Middle frontal gyrus (tissue), 1 donor: ENCODE data around the gene RPS6KA3.
A peak's percentile ranks its signal among the peaks of the same experiment; 100 is the strongest.

ENCODE experiments used
- DNase-seq: peaks from one replicate; pipeline ENCODE4 v3.0.0-alpha.2; 2015; ENCODE audit warnings: low spot score; ENCODE audit errors: extremely low spot score

RPS6KA3 gene

GRCh38 chrX:20266810-20267606 is at the start of gene RPS6KA3:
TSS of gene RPS6KA3 (minus strand) at chrX:20266909. CDS start at chrX:20266632, 277 bp downstream.
- peak; percentile 37 for DNase-seq

GRCh38 chrX:20315140-20315539 is 48.4 kb upstream of the RPS6KA3 start:
- DNase-seq: no peak

DNA sequence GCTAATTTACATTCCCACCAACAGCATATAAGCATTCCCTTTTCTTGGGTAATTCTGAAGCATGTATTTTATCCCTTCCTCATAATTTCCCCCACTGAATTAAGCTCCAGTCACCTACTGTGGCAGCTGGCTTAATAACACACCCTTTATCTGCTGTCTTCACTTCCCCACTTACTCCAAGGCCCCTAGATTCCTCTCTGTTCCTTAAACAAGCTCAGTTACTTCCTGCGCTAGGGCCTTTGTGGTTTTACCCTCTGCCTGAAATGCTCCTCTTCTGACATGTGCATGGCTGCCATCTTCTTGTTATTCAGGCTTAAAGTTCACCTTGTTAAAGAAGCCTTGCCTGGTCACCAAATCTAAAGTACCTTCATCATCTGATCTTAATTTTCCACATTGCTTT is 47.2 kb upstream of the RPS6KA3 start:
- no peak for DNase-seq

DNA sequence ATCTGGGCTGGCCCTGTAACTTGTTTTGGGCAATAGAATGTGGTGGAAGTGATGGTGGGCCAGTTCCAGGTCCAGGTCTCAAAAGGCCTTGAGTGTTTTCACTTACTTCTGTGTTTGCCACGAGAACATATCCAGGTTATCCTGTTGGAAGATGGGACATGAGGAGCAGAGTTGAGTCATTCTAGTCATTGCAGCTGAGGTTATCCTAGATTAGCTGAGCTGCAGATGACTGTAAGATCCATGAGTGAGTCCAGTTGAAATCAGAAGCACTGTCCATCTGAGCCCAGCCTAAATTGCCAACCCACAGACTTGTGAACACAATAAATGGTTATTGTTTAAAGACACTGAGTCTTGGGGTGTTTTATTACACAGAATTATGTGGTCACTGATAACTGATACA is 45.3 kb upstream of the RPS6KA3 start:
- DNase-seq: no peak

- no peak for DNase-seq
Observed at GRCh38 chrX:20311505-20311904, 44.8 kb upstream of the RPS6KA3 start.

DNA sequence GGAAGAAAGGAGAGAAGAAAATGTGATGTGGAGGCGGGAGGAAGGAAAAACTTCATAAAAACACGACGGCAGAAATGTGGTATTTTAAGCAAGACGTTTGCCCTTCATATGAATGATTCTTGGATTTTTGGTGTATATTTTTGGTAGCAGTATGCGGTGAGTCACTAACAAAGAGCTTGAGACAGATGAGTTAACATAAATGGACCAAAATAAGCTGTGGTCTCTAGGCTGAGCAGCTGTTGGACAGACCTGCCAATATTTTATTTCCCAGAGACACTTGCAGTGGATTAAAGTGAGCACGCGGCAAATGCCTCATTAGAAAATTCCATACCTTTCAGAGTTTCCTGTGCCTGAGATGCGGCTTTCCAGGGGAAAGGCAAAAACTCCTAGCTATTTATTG is 43.1 kb upstream of the RPS6KA3 start:
- no peak for DNase-seq

DNA sequence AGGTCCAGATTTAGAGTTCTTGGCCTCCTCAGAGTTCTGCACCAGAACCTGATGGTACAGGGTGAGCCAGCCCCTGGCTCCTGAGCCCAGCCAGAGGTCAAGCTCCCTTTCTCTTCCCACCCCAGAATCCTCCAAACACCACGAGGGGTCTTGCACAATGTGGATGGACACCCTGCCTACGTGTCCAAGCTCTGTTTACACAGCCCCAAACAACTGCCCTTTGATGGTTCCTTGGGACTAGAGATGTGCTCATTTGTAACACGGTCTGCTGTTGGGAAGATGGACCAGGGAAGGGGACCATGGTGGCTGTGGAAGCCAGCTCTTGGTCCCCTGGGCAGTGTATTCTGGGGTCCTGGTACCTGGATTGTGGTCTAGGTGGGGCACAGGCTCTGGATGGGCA is 40.0 kb upstream of the RPS6KA3 start:
- DNase-seq: no peak

DNA sequence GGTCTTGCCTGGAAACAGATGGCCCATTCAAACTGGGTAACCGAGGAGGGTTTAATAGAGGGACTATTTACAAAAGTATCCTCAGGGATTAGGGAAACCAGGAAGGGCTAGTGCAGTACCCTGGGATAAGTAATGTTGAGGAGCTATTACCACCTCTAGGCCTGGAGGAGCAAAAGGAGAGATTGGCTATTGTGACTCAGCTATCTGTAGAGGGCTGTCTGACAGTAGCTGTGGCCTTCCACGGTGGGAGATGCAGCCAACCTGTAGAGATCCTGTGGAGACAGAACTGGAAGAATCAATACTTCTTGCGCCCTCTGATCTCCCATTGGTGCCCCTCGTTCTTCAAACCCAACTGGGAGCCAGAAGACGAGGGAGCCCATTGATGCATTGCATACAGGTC is 34.1 kb upstream of the RPS6KA3 start:
- no peak for DNase-seq

DNA sequence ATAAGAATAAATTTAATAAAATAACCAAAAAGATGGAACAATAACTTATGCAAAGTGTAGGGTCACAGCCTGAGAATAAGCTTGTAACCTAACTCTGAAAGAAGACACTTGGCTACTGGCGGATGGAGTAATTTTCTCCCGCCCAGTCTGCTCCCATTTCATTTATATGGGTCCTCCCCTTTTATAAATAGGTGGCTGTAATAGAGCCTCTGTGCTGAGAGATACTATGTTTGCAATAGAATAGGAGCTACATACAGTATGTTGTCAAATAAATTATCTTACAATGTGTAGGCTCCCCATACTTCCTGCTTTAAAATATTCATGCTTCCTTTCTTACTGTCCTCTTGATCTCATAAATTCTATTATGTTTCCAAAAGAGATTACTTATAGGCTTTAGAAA is 28.2 kb upstream of the RPS6KA3 start:
- no peak for DNase-seq

DNA sequence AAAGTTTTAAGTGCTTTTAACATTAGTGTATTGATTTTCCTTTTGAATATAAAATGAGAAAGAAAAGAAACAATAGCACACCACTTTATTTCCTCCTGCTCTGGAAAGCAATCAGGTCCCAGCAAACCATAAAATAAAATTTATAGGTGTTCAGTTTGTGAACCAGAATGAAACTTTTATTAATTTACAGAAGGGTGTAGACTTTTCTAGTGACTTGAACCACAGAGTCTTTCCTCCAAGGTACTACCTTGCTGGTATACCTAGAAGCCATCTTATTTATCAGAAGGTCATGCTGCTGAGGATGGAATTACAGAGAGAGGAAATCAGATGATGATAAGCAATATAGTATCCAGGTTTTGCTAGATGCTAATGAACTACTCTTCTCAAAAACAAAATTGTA is 27.6 kb upstream of the RPS6KA3 start:
- no peak for DNase-seq

- DNase-seq: no peak
Observed at GRCh38 chrX:20285511-20285910, 18.8 kb upstream of the RPS6KA3 start.

DNA sequence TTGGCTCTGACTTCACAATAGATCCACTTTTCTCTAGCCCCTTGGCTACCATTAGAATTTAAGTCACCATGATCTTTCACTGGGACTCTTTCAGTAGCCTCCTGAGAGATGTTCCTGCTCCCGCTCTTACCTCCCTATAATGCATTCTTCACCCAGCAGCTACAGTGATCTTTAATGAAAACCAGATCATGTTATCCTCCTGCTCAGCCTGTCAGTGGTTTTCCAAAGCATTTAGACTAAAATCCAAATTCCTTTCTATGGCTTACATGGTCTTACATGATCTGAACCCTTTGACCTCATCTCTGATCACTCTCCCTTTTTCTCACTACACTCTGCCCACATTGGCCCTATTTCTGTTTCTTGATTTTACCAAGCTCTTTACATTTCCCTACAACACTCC is 18.3 kb upstream of the RPS6KA3 start:
- no peak for DNase-seq

- DNase-seq: no peak
Observed at GRCh38 chrX:20284444-20284843, 17.7 kb upstream of the RPS6KA3 start.

DNA sequence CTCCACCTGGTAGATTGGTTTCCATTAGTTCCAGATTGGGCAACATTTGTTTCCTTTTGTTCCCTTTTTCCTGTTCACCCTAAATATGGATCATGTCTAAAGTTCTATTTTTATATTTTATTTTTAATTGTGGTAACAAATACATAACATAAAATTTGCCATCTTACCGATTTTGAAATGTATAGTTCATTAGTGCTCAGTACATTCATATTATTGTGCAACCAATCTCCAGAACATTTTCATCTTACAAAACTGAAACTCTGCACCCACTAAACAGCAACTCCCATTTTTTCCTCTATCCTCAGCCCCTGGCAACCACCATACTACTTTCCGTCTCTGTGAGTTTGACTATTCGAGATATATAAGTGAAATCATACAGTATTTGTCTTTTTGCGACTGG is 14.2 kb upstream of the RPS6KA3 start:
- no peak for DNase-seq

GRCh38 chrX:20274121-20274520 is 7.4 kb upstream of the RPS6KA3 start:
- no peak for DNase-seq

GRCh38 chrX:20271730-20272129 is 5.0 kb upstream of the RPS6KA3 start:
- no peak for DNase-seq

DNA sequence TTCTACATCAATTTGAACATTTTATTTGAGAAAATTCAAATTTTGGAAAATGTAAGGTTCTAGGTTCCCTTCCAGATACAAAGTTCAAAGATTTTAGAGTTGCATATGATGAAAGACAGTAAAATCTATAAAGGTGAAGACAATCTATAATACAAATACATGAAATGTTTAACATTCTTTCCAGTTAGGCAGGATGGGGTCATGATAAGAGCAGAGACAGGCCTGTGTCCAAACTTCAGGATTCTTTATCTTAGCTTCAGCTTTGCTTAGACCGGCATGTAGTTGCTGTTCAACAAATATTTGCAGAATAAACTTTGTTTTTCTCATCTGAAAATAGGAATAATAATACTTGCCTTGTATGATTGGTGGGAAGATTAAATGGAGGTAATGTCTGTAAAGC is 4.5 kb upstream of the RPS6KA3 start:
- DNase-seq: no peak

DNA sequence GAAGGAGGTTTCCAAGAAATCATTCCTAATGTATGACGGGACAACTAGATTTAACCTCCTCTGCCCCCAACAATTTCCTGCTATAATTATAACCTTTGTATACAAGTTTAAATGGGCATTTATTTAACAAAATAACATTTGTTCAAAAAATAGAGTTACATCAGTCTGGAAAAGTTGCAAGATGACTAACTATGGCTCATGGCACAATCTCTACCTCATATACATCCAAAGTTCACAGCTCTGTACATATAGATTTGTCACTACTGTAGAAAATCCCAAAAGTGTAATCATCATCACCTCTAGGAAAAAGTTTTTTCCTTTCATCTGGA is 3.8 kb upstream of the RPS6KA3 start:
- DNase-seq: no peak

GRCh38 chrX:20269848-20270561 is 3.3 kb upstream of the RPS6KA3 start:
- DNase-seq: no peak

DNA sequence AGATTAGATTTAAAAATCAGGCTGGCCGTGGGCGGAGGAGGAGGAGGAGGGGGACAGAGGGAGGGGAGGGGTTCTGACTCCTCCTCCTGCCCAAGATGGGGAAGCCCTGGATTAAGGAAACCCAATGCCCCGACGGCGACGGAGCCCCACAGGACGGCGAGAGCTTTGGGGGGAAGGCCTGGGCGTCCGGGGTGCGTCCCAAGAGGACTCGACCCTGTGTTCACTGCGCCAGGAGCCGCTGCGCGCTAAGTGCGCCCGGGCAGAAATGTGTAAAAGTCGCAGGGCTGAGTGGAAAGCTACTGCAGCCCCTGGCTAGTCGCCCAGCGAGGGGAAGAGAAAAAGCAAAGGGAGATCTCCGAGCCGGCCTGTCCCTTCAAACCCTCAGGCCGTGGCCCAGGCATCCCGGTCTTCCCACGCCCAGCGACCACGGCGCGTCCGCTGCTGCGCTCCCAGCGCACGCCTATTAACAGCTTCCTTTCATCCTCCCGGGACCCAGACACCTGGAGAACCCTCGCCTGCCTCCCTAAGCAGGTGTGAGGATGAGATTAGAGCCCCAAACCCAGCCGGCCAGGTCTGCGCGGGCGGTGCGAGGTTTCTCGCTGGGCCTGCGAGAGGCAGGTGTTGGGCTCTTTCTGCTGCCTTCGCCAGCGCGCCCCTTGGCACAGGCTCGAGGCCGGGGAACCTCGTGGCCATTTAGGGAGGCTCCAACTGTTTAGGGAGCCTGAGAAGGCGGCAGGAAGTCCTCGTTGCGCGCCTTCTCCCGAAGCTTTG is 1.4 kb upstream of the RPS6KA3 start:
- DNase-seq: no peak

- no peak for DNase-seq
Observed at GRCh38 chrX:20267607-20267930, 860 bp upstream of the RPS6KA3 start.
